HG03354 (cell line): ENCODE measurements around the gene FANCG.

Experiments used
- ATAC-seq: cut with Tn5 transposase; IDR thresholded peaks from one replicate; pipeline ENCODE4 v1.9.1; 2021; ENCODE audit warnings: mild to moderate bottlenecking; ENCODE audit not compliant: unreplicated experiment, poor library complexity, severe bottlenecking

FANCG gene

DNA sequence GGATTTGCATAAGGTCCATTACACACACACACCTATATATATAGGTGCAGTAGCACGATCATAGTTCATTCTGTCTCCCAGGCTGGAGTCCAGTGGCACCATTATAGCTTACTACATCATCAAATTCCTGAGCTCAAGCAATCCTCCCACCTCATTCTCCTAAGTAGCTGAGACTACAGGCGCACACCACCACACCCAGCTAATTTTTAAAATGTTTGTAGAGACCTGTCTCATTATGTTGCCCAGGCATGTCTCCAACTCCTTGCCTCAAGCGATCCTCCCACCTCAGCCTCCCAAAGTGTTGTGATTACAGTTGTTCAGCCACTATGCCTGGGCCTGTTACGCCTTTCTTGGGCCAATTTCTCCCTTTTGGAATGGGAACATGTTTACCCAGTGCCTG, 50.5 kb downstream of the FANCG start:
- ATAC-seq, result no peak

DNA sequence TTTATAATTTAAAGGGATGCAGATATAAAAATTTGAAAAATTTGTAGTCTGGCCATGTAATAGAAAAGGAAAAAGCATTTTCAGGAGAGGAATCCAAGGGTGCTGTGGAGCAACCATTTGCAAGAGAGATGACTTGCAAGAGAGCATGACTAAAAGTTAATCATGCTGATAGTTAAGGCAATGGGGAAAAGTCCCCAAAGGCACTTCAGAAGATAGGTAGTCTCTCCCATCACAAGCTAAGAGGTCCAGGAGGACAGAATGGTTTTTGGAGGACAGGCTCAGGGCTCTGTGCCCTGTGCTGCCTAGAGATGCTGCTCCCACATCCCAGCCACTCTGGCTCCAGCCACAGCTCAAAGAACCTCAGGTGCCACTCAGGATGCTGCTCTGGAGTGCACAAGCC, 51.4 kb downstream of the FANCG start:
- ATAC-seq, result no peak

DNA sequence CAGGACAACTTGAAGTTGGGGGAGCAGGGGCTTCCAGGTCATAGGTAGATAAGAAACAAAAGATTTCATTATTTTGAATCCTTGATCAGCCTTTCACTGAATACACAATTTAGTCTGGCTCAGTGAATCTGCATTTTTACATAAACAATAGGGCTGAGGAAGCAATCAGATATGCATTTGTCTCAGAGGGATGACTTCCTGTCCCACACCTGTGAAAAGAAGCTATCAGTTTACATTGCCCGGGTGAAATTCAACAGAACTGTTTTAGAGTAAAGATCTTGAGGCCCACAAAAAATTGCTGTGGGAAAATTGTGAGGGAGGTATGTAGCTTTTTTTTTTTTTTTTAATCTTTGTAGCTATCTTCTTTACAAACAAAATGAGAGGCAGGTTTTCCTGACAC, 51.9 kb downstream of the FANCG start:
- no peak for ATAC-seq

DNA sequence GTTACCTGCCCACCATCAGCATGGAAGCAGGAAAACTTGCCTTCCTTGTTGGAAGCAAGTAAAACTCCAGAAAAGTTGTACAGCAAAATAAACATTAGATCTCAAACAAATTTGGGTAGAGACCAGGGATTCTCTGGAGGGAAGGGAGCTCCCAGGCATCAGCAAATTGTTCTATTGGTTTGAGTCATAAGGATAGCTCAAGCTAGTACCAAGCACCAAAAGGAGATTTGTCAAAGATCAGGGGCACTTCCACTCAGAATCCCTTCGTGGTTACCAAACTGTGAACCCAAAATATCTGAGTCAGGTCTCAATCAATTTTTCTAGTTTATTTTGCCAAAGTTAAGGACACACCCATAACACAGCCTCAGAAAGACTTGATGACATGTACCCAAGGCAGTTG, 52.4 kb downstream of the FANCG start:
- no peak for ATAC-seq

DNA sequence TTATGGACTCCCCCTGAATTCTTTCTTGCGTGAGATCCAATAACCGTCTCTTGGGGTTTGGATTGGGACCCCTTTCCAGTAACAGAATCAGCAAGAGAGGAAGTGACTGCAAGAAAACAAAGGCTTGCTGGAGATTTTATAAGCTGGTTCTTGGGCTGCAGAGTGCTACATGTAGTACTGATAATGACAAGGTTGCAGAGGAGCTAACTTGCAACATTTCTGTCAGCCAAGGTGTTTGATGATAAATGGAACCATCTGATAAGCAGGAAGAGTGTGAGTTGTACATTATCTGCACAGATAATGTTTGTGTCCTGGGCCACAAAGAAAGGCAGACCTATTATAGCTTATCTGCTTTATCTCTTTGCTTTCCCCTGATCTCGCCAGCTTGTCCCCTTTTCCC, 53.1 kb downstream of the FANCG start:
- ATAC-seq, result no peak
